Stimulated activated CD8-positive, alpha-beta memory T cell treated with anti-CD3 and anti-CD28 coated beads, Interleukin-12 subunit alpha, Interleukin-12 subunit beta, amount 100 ng/mL, for 4 hours (primary cell): ENCODE measurements around the gene GRIA1.

Experiments used
- DNase-seq: peaks from one replicate; pipeline ENCODE4 v3.0.0-alpha.2; 2020; ENCODE audit warnings: low read depth

GRIA1 gene

GRCh38 chr5:153551537-153552079, 61.1 kb downstream of the GRIA1 start:
- no peak for DNase-seq

GRCh38 chr5:153552886-153553285, 62.4 kb downstream of the GRIA1 start:
- no peak for DNase-seq

- DNase-seq: no peak
Observed at GRCh38 chr5:153555420-153556114, 65.1 kb downstream of the GRIA1 start.

- DNase-seq: no peak
Observed at GRCh38 chr5:153558957-153559356, 68.5 kb downstream of the GRIA1 start.

GRCh38 chr5:153559926-153560325, 69.5 kb downstream of the GRIA1 start:
- no peak for DNase-seq

GRCh38 chr5:153562189-153562588, 71.7 kb downstream of the GRIA1 start:
- no peak for DNase-seq

- no peak for DNase-seq
Observed at GRCh38 chr5:153565822-153566221, 75.4 kb downstream of the GRIA1 start.

- DNase-seq: no peak
Observed at GRCh38 chr5:153569036-153569435, 78.6 kb downstream of the GRIA1 start.

GRCh38 chr5:153571162-153571561, 80.7 kb downstream of the GRIA1 start:
- DNase-seq: no peak

GRCh38 chr5:153572411-153573145, 82.1 kb downstream of the GRIA1 start:
- no peak for DNase-seq

- no peak for DNase-seq
Observed at GRCh38 chr5:153573326-153574033, 83.0 kb downstream of the GRIA1 start.

GRCh38 chr5:153584126-153584959, 93.9 kb downstream of the GRIA1 start:
- DNase-seq: no peak

- no peak for DNase-seq
Observed at GRCh38 chr5:153584960-153585359, 94.5 kb downstream of the GRIA1 start.

- DNase-seq: no peak
Observed at GRCh38 chr5:153585622-153586277, 95.3 kb downstream of the GRIA1 start.

- DNase-seq: no peak
Observed at GRCh38 chr5:153592081-153592480, 101.6 kb downstream of the GRIA1 start.

- DNase-seq: no peak
Observed at GRCh38 chr5:153594785-153595184, 104.3 kb downstream of the GRIA1 start.

GRCh38 chr5:153598099-153598498, 107.6 kb downstream of the GRIA1 start:
- no peak for DNase-seq

- DNase-seq: no peak
Observed at GRCh38 chr5:153601377-153601776, 110.9 kb downstream of the GRIA1 start.

GRCh38 chr5:153605386-153605785, 114.9 kb downstream of the GRIA1 start:
- no peak for DNase-seq

GRCh38 chr5:153610009-153610408, 119.5 kb downstream of the GRIA1 start:
- no peak for DNase-seq

- DNase-seq: no peak
Observed at GRCh38 chr5:153610811-153611210, 120.3 kb downstream of the GRIA1 start.
